NCI-H1436 (cell line): ENCODE results near the gene SUSD3.
"Not testable (repeated sequence)": the region's sequence is repeated elsewhere in the genome, so short reads cannot be mapped to it uniquely, and the experiment has no call there.

ENCODE experiments used
- DNase-seq: peaks from one replicate; lab custom pipeline; 2025; lab: John Stamatoyannopoulos, UW

SUSD3 gene

DNA sequence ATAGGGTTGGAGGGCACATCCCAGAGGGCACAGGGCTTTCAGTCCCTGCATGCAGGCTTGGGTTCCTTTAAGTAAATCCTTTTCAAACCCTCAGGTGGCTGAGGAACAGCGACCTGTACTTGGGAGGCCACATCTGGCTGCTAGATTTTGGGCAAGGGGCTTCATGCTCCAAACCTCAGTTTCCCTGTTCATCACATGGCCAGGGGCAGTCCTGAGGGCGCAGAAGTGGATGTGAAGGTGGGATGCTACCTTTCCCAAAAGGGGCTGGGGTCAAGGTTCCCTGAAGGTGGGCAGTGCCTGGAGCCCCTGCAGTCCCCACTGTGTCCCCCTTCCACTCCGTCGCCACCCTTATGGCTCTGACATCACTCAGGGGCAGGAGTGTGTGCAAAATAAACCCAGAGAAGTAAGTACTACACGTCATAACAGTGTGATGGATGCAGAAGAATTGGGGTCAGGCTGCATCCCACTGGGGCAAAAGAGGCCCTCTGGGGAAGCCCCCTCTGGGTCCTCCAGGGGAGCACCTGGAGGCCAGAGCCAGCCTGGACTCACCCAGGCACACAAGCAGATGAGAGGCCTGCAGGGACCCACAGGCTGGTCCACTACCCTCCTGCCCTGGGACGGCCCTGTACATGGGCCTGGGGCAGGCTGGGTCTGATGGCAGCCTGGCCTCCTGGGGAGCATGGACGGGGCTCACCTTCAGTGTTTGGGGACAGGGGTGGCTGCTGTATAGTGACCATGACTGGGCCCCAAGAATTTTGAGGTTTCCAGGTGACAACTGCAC is 35.6 kb downstream of the SUSD3 start:
- DNase-seq = no peak

DNA sequence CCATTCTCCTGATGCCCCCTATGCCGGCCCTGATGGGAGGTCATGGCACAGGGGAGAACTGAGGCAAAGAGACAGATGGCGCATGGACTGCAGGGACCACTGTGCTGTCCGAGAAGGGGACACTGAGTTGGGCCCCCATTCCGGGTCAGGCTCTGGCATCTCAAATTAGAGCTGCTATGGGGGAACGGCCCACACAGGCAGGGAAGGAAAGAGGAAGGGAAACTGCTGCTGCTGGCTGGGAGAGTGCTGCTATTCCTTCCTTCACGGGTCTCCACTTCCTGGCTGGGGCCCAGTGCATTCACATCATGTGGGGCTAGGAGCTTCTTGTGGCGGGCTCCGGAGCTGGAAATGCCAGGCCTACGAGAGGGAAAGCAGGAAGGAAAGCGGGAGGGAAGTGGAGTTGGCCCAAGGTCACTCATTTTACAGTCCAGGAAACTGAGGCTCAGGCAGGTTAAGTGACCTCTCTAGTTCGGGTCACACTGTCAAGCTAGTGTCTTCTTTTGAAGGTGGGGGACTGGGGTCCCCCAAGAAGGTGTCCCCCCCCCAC is 36.2 kb downstream of the SUSD3 start:
- no peak for DNase-seq

- DNase-seq = peak; percentile 99
These were observed 37.0 kb downstream of the SUSD3 start for GRCh38 chr9:93095205-93096130.

- DNase-seq = no peak
These were observed 37.8 kb downstream of the SUSD3 start, which contains the start of gene CARD19 for GRCh38 chr9:93096131-93096802. CARD19 (plus strand) TSS chr9:93096217; CDS start chr9:93096346, 129 bp downstream.

DNA sequence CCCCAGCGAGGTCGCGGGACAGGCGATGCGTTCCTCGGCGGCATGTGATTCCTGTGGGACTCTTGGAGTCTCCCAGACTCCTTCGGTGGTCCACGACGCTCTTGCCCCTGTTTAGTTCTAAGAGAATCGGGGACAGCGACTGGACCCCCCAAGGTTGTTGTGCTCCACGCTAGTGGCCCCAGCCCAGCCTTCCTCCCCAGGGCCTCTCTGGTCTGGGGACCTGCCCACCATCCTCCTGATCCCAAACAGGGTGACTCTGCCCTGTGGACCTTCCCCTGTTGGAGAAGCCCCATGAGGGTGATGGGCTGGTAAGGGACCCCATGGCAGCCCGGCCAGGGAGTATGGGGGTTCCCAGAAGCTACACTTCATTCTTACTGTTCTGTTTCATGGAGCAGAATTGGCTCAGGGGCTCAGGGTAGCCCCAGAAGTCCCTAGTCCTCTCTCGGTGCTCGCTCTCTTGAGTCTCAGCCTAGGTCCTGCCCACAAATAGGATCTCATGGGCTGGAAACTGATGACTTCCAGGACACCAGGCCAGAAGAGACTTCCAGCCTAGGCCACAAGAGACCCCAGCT is 38.4 kb downstream of the SUSD3 start:
- DNase-seq = no peak

- DNase-seq = no peak
These were observed 39.2 kb downstream of the SUSD3 start for GRCh38 chr9:93097511-93098201.

GRCh38 chr9:93098236-93098946 is 39.9 kb downstream of the SUSD3 start:
- DNase-seq = no peak

DNA sequence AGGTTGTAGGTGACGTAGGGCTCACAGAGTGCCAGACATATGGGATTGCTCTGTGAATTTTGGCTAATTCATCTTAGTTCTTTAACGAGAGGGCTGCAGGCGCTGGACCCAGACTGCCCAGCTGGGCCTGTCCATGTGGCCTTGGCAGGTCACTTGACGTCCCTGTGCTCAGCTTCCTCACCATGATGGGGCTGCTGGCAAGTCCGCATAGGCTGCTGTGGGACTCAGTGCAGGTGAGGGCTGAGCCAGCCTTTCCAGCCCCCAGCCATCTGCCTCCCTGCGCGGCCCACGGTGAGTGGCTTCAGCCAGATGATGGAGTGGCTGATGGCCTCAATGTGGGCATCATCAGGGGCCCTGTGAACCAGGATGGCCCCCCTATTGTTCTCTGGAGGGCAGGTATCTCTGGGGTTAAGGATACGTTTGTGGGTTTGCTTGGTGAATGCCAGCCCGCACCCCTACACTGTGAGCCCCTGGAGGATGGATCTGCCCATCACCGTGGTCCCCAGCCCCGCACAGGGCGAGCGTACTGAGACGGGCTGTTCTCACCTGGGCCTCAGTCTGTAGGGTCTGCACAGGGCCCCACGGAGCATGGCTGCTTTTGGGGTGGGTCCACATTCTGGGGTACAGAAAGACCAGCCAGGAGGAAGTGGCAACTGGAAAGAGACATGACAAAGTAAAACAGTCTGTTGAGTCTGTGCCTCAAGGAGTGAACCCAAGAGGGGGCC is 41.2 kb downstream of the SUSD3 start:
- no peak for DNase-seq

GRCh38 chr9:93100276-93100636 is 41.8 kb downstream of the SUSD3 start:
- DNase-seq = no peak

DNA sequence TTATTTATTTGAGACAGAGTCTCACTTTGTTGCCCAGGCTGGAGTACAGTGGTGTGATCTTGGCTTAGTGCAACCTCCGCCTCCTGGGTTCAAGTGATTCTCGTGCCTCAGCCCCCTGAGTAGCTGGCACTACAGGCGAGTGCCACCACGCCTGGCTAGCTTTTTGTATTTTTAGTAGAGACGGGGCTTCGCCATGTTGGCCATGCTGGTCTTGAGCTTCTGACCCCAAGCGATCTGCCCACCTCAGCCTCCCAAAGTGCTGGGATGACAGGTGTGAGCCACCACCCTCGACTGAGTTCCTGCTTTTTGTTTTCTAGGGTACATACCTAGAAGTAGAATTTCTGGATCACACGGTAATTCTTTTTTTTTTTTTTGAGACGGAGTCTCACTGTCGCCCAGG is 42.6 kb downstream of the SUSD3 start:
- not testable (repeated sequence) for DNase-seq

- DNase-seq = no peak
These were observed 47.1 kb downstream of the SUSD3 start for GRCh38 chr9:93105620-93106019.

GRCh38 chr9:93107151-93107824 is 48.8 kb downstream of the SUSD3 start:
- DNase-seq = no peak

- DNase-seq = no peak
These were observed 49.3 kb downstream of the SUSD3 start for GRCh38 chr9:93107825-93108161.

DNA sequence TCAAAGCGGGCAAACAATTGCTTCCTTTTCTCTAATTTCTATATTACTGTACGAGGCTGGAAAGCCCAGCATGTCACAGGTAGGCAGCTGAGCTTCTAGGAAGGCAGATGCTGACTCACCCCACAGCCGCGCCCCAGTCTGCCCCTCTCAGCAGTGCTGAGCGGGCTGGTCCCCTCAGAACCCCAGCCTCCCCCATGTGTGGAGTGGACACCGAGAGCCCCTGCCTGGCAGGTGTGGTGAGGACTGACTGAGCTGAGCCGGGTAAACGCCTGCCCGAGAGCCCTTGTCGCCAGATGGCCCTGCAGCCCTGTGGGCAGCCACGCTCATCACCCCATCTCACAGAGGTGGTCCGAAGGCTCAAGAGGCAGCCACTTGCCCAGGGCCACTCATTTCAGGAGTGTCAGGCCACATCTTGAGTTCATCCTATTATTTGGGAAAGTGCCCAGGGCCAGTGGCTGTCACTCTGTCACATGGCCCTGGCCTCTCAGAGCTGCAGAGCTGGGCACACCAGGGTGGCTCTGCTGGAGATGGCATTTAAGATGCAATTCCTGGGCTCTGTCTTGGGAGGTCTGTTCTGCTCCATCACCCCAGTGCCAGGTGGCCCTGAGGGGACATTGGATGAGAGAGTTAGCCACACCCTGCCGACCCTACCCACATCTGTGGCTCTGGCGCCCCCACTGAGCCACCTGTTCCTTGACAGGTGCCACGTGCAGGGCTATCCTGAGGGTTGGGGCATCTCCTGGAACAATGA is 50.0 kb downstream of the SUSD3 start:
- DNase-seq = no peak

- DNase-seq = no peak
These were observed 51.9 kb downstream of the SUSD3 start for GRCh38 chr9:93110311-93110855.

- DNase-seq = no peak
These were observed 52.5 kb downstream of the SUSD3 start for GRCh38 chr9:93111001-93111370.

GRCh38 chr9:93111371-93112115 is 53.0 kb downstream of the SUSD3 start:
- no peak for DNase-seq
